Activated CD8-positive, alpha-beta T cell treated with anti-CD3 and anti-CD28 coated beads for 36 hours (primary cell): ENCODE data around the gene MKNK1. TPM values are rescaled to one million over a fixed set of nuclear protein-coding genes. Genes with fewer than 3 reads are reported as not detected.

Experiments used
- ATAC-seq: fragments of 200-7000 bp; cut with Tn5 transposase; one replicate; pipeline ENCODE4 v1.10.0; 2021; ENCODE audit warnings: mild to moderate bottlenecking, moderate library complexity
- CTCF ChIA-PET: fragments of 350-600 bp; sonication (Branson Sonifier 250); formaldehyde crosslinking; loops from one replicate; lab custom pipeline; 2021; ENCODE audit warnings: antibody characterized with exemption; lab: Charles Lee
- POLR2A ChIA-PET: fragments of 350-600 bp; sonication (Branson Sonifier 250); formaldehyde crosslinking; loops from one replicate; lab custom pipeline; 2021; ENCODE audit warnings: antibody characterized with exemption; lab: Charles Lee
- DNase-seq: peaks from one replicate; pipeline ENCODE4 v3.0.0-alpha.2; 2020
- H3K27ac Mint-ChIP-seq: one replicate; pipeline ENCODE4 v1.8.0; 2021; ENCODE audit warnings: mild to moderate bottlenecking, mixed read lengths
- H3K27me3 Mint-ChIP-seq: one replicate; pipeline ENCODE4 v1.8.0; 2021; ENCODE audit warnings: mixed read lengths
- H3K36me3 Mint-ChIP-seq: one replicate; pipeline ENCODE4 v1.8.0; 2021; ENCODE audit warnings: low read depth, mixed read lengths
- H3K4me1 Mint-ChIP-seq: one replicate; pipeline ENCODE4 v1.8.0; 2021; ENCODE audit warnings: low read depth, mixed read lengths
- H3K4me3 Mint-ChIP-seq: one replicate; pipeline ENCODE4 v1.8.0; 2021; ENCODE audit warnings: mild to moderate bottlenecking, moderate library complexity, mixed read lengths
- H3K9me3 Mint-ChIP-seq: one replicate; pipeline ENCODE4 v1.8.0; 2021; ENCODE audit warnings: mixed read lengths
- intact Hi-C: fragments of 100-400 bp; cut with micrococcal nuclease; formaldehyde crosslinking; loops from one replicate; pipeline ENCODE4 v1.10.0; 2022
- total RNA-seq, 2 experiments: library from RNA; stranded (reverse); gene quantifications; one replicate each; pipeline ENCODE4 v1.2.3, GENCODE V29; 2021
- TF ChIP-seq, protein P1 (sequence below): fragments of 200-600 bp; IDR thresholded peaks from one replicate; pipeline ENCODE4 v1.8.0; 2022; ENCODE audit warnings: antibody characterized with exemption, mild to moderate bottlenecking

MKNK1 gene
- total RNA-seq, 2 experiments from 2014 or later: 31.1 to 35.5 TPM

DNA sequence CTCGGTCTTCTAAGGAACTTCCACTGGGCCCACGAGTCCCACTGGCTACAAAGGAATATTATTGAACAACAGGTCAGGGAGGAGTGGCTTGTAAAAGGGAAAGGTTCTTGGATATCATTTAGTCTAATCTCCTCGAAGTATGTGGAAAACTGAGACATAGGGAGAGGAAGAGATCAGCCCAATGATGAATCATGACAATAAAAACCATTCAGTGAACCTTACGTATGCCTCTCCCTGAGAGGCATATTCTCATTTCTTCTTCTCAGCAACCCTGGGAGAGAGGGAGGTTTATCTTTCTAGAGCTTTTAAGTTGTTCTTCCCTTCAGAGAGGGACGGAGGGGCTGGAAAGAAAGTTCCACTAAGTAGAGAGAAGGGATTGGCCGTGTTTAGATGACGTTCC, 17.9 kb upstream of the MKNK1 start:
- Mint-ChIP-seq H3K4me1 (peaks cover 10% of the 10 kb centered on the region), H3K36me3 (no peaks in the 10 kb centered on the region), H3K4me3 (no peak overlapping the region), H3K9me3 (no peaks in the 10 kb centered on the region), H3K27ac (no peak overlapping the region), H3K27me3 (no peaks in the 10 kb centered on the region)
- TF ChIP-seq, protein P1, sequence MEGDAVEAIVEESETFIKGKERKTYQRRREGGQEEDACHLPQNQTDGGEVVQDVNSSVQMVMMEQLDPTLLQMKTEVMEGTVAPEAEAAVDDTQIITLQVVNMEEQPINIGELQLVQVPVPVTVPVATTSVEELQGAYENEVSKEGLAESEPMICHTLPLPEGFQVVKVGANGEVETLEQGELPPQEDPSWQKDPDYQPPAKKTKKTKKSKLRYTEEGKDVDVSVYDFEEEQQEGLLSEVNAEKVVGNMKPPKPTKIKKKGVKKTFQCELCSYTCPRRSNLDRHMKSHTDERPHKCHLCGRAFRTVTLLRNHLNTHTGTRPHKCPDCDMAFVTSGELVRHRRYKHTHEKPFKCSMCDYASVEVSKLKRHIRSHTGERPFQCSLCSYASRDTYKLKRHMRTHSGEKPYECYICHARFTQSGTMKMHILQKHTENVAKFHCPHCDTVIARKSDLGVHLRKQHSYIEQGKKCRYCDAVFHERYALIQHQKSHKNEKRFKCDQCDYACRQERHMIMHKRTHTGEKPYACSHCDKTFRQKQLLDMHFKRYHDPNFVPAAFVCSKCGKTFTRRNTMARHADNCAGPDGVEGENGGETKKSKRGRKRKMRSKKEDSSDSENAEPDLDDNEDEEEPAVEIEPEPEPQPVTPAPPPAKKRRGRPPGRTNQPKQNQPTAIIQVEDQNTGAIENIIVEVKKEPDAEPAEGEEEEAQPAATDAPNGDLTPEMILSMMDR: no peak
- ATAC-seq (no peak), DNase-seq (no peak)
- intact Hi-C loops: no loop called here
- CTCF ChIA-PET: interaction anchor here (0.7 kb wide), 1 partner anchor 98 kb away, joined by 3 read pairs; no protein-coding TSS in a partner anchor
- POLR2A ChIA-PET: interaction anchor here (1.4 kb wide), 1 partner anchor 18 kb away, joined by 4 read pairs; no protein-coding TSS in a partner anchor

DNA sequence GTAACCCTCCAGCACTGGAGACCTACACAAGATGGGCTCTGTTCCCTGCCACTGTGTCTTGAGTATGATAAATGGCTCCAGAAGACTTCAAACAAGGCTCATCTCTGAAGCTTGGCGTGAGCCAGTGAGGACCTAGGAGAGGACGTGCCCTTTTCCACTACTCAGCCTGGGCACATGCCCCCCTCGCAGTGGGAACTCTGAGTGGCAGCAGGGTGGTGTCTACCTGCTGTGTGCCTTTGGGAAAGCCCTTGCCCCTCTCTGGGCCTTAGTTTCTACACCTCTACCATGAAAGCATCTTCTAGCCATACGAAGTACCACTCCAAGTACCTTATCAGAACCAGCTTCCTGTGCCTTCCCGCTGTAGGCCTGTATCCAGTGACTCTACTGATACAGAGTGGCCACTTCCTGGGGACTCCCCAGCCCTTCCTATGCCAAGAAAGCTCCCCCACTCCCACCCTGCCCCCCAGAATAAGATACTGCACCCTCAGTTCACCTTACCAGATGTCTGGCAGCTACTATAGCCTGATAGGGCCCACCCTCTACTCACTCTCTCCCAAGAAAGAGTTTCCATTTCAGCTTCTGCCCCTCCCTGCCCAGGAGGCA, 15.7 kb upstream of the MKNK1 start:
- TF ChIP-seq, protein P1: no peak
- POLR2A ChIA-PET: interaction anchor here (0.9 to 1.1 kb wide), 2 partner anchors 15 to 38 kb away, joined by 3 read pairs; no protein-coding TSS in a partner anchor
- H3K27ac Mint-ChIP-seq: no peak overlapping the region
- H3K27me3 Mint-ChIP-seq: no peaks in the 10 kb centered on the region
- H3K9me3 Mint-ChIP-seq: no peaks in the 10 kb centered on the region
- peaks cover 26% of the 10 kb centered on the region for H3K4me1 Mint-ChIP-seq
- intact Hi-C loops: loop anchor here (5.0 to 10.0 kb wide), 2 partner anchors 48 to 105 kb away; partner anchors contain the start of gene ATPAF1
- H3K4me3 Mint-ChIP-seq: no peak overlapping the region
- H3K36me3 Mint-ChIP-seq: no peaks in the 10 kb centered on the region
- ATAC-seq: no peak
- CTCF ChIA-PET: interaction anchor here (1.0 to 1.3 kb wide), 2 partner anchors 81 to 105 kb away, joined by 3 read pairs; no protein-coding TSS in a partner anchor
- no peak for DNase-seq

DNA sequence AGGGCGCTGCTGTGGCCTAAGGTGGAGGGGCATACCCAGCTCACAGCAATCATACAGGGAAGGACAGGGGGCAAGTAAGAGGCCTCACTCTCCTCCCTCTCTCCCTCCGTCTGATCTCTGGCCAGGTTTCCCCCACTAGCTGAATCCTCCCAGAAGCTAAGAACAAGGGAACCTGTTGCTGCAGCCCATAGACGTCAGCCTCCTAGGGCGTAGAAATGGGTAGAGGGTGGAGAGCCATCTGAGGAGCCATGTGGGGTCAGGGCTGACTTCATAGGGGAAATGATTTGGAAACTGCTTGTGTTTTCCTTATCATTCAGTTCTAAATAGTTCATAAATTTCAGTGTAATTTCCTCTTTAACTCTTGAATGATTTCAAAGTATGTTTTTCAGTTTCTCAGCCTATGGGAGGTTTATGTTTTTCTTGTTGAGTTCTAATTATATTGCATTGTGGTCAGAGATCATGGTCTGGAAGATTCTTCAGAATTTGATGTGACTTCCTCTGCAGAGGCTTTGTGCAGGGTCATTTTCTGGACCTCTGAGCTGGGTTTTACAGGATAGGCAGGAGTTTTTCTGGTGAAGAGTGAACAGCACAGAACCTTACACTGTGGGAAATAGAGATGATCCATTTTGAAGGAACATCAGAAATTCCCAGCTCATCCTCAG, 14.8 kb upstream of the MKNK1 start:
- peaks cover 34% of the 10 kb centered on the region for H3K4me1 Mint-ChIP-seq
- ChIA-PET CTCF (interaction anchor here (1.4 to 5.4 kb wide), 3 partner anchors 13 to 56 kb away, joined by 3 to 47 read pairs (median 3); partner anchors contain the start of gene MKNK1), POLR2A (interaction anchor here (0.9 to 6.4 kb wide), 2 partner anchors 15 to 37 kb away, joined by 3 to 55 read pairs; partner anchors contain the start of gene MKNK1)
- H3K9me3 Mint-ChIP-seq: no peaks in the 10 kb centered on the region
- ATAC-seq (no peak), DNase-seq (no peak)
- intact Hi-C loops: loop anchor here (5.0 to 10.0 kb wide), 2 partner anchors 48 to 106 kb away; partner anchors contain the start of gene ATPAF1
- no peaks in the 10 kb centered on the region for H3K36me3 Mint-ChIP-seq
- TF ChIP-seq, protein P1: no peak
- H3K27me3 Mint-ChIP-seq: no peaks in the 10 kb centered on the region
- no peak overlapping the region for H3K4me3 Mint-ChIP-seq
- H3K27ac Mint-ChIP-seq: no peak overlapping the region

DNA sequence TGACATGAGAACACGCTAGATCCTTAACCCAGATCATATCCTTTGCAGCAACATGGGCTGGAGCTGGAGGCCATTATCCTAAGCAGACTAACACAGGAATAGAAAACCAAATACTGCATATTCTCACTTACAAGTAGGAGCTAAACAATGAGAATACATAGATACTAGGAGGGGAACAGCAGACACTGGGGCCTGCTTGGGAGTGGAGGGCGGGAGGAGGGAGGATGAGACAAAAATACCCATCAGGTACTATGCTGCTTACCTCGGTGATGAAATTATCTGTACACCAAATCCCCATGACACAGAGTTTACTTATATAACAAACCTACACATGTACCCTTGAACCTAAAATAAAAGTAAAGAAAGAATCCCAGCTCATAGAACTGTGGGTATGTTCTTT, 13.8 kb upstream of the MKNK1 start:
- TF ChIP-seq, protein P1: no peak
- intact Hi-C loops: loop anchor here (5.0 to 10.0 kb wide), 2 partner anchors 49 to 107 kb away; partner anchors contain the start of gene ATPAF1
- Mint-ChIP-seq H3K9me3 (no peaks in the 10 kb centered on the region), H3K4me3 (peak overlapping the region; percentile 88), H3K36me3 (no peaks in the 10 kb centered on the region), H3K4me1 (peaks cover 42% of the 10 kb centered on the region), H3K27me3 (no peaks in the 10 kb centered on the region), H3K27ac (no peak overlapping the region)
- ChIA-PET POLR2A (interaction anchor here (1.2 to 6.4 kb wide), 5 partner anchors 9 to 102 kb away, joined by 3 to 55 read pairs (median 4); partner anchors contain the start of genes ATPAF1 and MKNK1), CTCF (interaction anchor here (1.4 to 5.4 kb wide), 3 partner anchors 14 to 57 kb away, joined by 3 to 47 read pairs (median 3); partner anchors contain the start of gene MKNK1)
- ATAC-seq (no peak), DNase-seq (no peak)
